HepG2 (cell line): ENCODE measurements around the gene PRADC1. TPM values are rescaled to one million over a fixed set of nuclear protein-coding genes. Genes with fewer than 3 reads are reported as not detected.

Experiments used
- ATAC-seq: fragments of 200-7000 bp; cut with Tn5 transposase; 3 replicates; pipeline ENCODE4 v1.9.1; 2020; ENCODE audit warnings: mild to moderate bottlenecking, moderate library complexity
- BruUV-seq: library from RNA; stranded (reverse); fragments of 400-500 nt; replicated peaks from 2 replicates; lab custom pipeline; 2021; lab: Mats Ljungman, UMichigan
- CTCF ChIA-PET: fragments of 300-600 bp; formaldehyde crosslinking; extraction: SDS; loops from one replicate; lab custom pipeline; 2021; ENCODE audit warnings: low total read pairs, inconsistent platforms, low intra/inter-chr PET ratio; lab: Yijun Ruan, JAX
- POLR2A ChIA-PET: fragments of 350-600 bp; sonication (Branson Sonifier 250); formaldehyde crosslinking; loops from one replicate; lab custom pipeline; 2020; ENCODE audit warnings: antibody characterized with exemption, inconsistent platforms; lab: Yijun Ruan, JAX
- DNase-seq: peaks from one replicate; pipeline ENCODE4 v3.0.0-alpha.2; 2015; ENCODE audit warnings: low spot score
- FAIRE-seq: peaks from 3 replicates; lab custom pipeline; 2011; peaks lifted over from hg19 to GRCh38; lab: Jason Lieb, UNC
- H2AFZ ChIP-seq: one replicate; pipeline ENCODE4 v1.6.1; 2011; ENCODE audit warnings: low read length, inconsistent platforms
- H3K27ac ChIP-seq: fragments of 300-600 bp; 3 replicates; pipeline ENCODE4 v1.8.0; 2011; ENCODE audit warnings: mixed run types, mild to moderate bottlenecking, mixed read lengths, low read length, inconsistent platforms; ENCODE audit not compliant: insufficient read depth; ENCODE audit errors: extremely low read length
- H3K27me3 ChIP-seq, 2 experiments: fragments of 200-600 bp in 1 of 2; 2 replicates in 1 of 2; 3 replicates in 1 of 2; pipeline versions ENCODE4 v1.6.0 to v1.8.0; 2011; ENCODE audit warnings: low read length in 2 of 2, mild to moderate bottlenecking in 2 of 2, moderate library complexity in 2 of 2, inconsistent platforms in 1 of 2; ENCODE audit not compliant: insufficient read depth in 2 of 2, control insufficient read depth in 1 of 2
- H3K36me3 ChIP-seq, 2 experiments: fragments of 200-600 bp in 1 of 2; replicated peaks in 1 of 2; 2 replicates in 1 of 2; 3 replicates in 1 of 2; pipeline versions ENCODE4 v1.5.1 to v1.8.0; 2011; ENCODE audit warnings: low read length in 2 of 2, inconsistent platforms in 1 of 2; ENCODE audit not compliant: insufficient read depth in 2 of 2, control insufficient read depth in 1 of 2
- H3K4me1 ChIP-seq: 2 replicates; pipeline ENCODE4 v1.5.1; 2012; ENCODE audit warnings: low read length, inconsistent platforms; ENCODE audit not compliant: insufficient read depth
- H3K4me2 ChIP-seq: 2 replicates; pipeline ENCODE4 v1.6.0; 2011; ENCODE audit warnings: low read depth, low read length, inconsistent platforms
- H3K4me3 ChIP-seq, 3 experiments: fragments of 200-600 bp in 1 of 3; sonication (generic), shearing (Covaris generic) in 1 of 3; replicated peaks in 1 of 3; 2 replicates each; pipeline ENCODE4 v1.5.1; 2011 to 2016; ENCODE audit warnings: low read length in 3 of 3, inconsistent platforms in 2 of 3, low read depth in 2 of 3, mild to moderate bottlenecking in 2 of 3, control low read depth in 1 of 3, mixed read lengths in 1 of 3; ENCODE audit not compliant: insufficient read depth in 1 of 3
- H3K79me2 ChIP-seq: one replicate; pipeline ENCODE4 v1.6.1; 2011; ENCODE audit warnings: low read length, inconsistent platforms; ENCODE audit not compliant: insufficient read depth
- H3K9ac ChIP-seq: 2 replicates; pipeline ENCODE4 v1.6.0; 2011; ENCODE audit warnings: mild to moderate bottlenecking, low read depth, low read length, inconsistent platforms; ENCODE audit not compliant: insufficient read depth
- H3K9me3 ChIP-seq: 2 replicates; pipeline ENCODE4 v1.5.1; 2012; ENCODE audit warnings: mild to moderate bottlenecking, low read length
- H4K20me1 ChIP-seq: 2 replicates; pipeline ENCODE4 v1.6.0; 2011; ENCODE audit warnings: inconsistent platforms, mild to moderate bottlenecking, low read length, moderate library complexity; ENCODE audit not compliant: insufficient read depth
- CENPT ChIP-seq: sonication (generic); formaldehyde crosslinking; IDR thresholded peaks from 2 replicates; pipeline ENCODE4 v1.8.0; 2022; ENCODE audit warnings: low read depth, mild to moderate bottlenecking, moderate library complexity, missing genetic modification reagents
- HOXD1 ChIP-seq: sonication (generic); formaldehyde crosslinking; IDR thresholded peaks from 2 replicates; pipeline ENCODE4 v1.5.0; 2020; ENCODE audit warnings: missing genetic modification reagents
- KIAA2018 ChIP-seq: sonication (generic); formaldehyde crosslinking; IDR thresholded peaks from 2 replicates; pipeline ENCODE4 v1.5.0; 2020; ENCODE audit warnings: mild to moderate bottlenecking, missing genetic modification reagents, borderline replicate concordance
- MXI1 ChIP-seq: IDR thresholded peaks from 3 replicates; pipeline ENCODE4 v1.6.1; 2012; ENCODE audit warnings: low read depth, low read length, inconsistent platforms, borderline replicate concordance
- RBM39 ChIP-seq: fragments of 200-400 bp; formaldehyde crosslinking; IDR thresholded peaks from one replicate; pipeline ENCODE4 v1.6.1; 2018; ENCODE audit warnings: antibody characterized with exemption, mild to moderate bottlenecking, low read depth, low read length; ENCODE audit not compliant: poor library complexity, severe bottlenecking
- SIN3A ChIP-seq: IDR thresholded peaks from 2 replicates; pipeline ENCODE4 v1.6.1; 2011; ENCODE audit warnings: low read depth, mild to moderate bottlenecking, control low read depth, low read length, borderline replicate concordance
- SMAD3 ChIP-seq: sonication (generic); formaldehyde crosslinking; IDR thresholded peaks from 2 replicates; pipeline ENCODE4 v1.4.0; 2020; ENCODE audit warnings: missing genetic modification reagents
- SP1 ChIP-seq, 2 experiments: fragments of 450-650 bp in 1 of 2; sonication (generic) in 1 of 2; formaldehyde crosslinking in 1 of 2; IDR thresholded peaks; 2 replicates each; pipeline versions ENCODE4 v1.4.0 to v1.6.1; 2016 to 2020; ENCODE audit warnings: missing genetic modification reagents in 1 of 2
- ZNF7 ChIP-seq: IDR thresholded peaks from 2 replicates; pipeline ENCODE4 v1.6.1; 2016; ENCODE audit warnings: missing biosample characterization, missing genetic modification reagents
- WGBS: methylation state at CpG from one replicate; pipeline ENCODE4 v1.1.6; 2017; ENCODE audit warnings: low lambda C conversion rate; 5-methylcytosine and 5-hydroxymethylcytosine counted together
- in situ Hi-C: cut with HindIII; loops from 2 replicates; pipeline ENCODE4 v1.10.0; 2017; ENCODE audit warnings: low pct_unique_long_range_greater_than_20kb; ENCODE audit not compliant: extremely low pct_ligation_motif_present
- intact Hi-C: fragments of 100-400 bp; cut with micrococcal nuclease; formaldehyde crosslinking; loops from one replicate; pipeline ENCODE4 v1.10.0; 2022; ENCODE audit not compliant: unreplicated experiment
- polyA plus RNA-seq, 8 experiments: library from polyadenylated mRNA; depleted of rRNA in 3 of 8; stranded (reverse) in 7 of 8; unstranded in 1 of 8; fragments of >200 nt; fragmentation: Illumina TruSeq in 4 of 8; extraction: Trizol in 4 of 8; gene quantifications; 2 replicates each; pipeline versions ENCODE4 v1.2.1 to v1.2.3, GENCODE V29; 2011 to 2016; ENCODE audit warnings: low read depth in 4 of 8, missing spikeins in 1 of 8, mixed read lengths in 1 of 8; ENCODE audit not compliant: insufficient read depth in 1 of 8
- total RNA-seq, 5 experiments: library from RNA; depleted of rRNA; stranded (reverse); fragments of >200 nt; fragmentation: Illumina TruSeq; extraction: Trizol; gene quantifications; 2 replicates each; pipeline ENCODE4 v1.2.3, GENCODE V29; 2016; ENCODE audit warnings: low read depth in 1 of 5
- TF ChIP-seq, protein P1 (sequence below): IDR thresholded peaks from 2 replicates; pipeline ENCODE4 v1.6.1; 2016
- TF ChIP-seq, protein P2 (sequence below): sonication (generic); formaldehyde crosslinking; IDR thresholded peaks from 2 replicates; pipeline ENCODE4 v1.5.1; 2020; ENCODE audit warnings: missing genetic modification reagents, mild to moderate bottlenecking, borderline replicate concordance

Gene PRADC1
- total and polyA plus RNA-seq, 2 of the 13 experiments (the other 11 are each of a cell fraction or from before 2014, with no cell fraction given) = 12.1 to 37.2 TPM

DNA sequence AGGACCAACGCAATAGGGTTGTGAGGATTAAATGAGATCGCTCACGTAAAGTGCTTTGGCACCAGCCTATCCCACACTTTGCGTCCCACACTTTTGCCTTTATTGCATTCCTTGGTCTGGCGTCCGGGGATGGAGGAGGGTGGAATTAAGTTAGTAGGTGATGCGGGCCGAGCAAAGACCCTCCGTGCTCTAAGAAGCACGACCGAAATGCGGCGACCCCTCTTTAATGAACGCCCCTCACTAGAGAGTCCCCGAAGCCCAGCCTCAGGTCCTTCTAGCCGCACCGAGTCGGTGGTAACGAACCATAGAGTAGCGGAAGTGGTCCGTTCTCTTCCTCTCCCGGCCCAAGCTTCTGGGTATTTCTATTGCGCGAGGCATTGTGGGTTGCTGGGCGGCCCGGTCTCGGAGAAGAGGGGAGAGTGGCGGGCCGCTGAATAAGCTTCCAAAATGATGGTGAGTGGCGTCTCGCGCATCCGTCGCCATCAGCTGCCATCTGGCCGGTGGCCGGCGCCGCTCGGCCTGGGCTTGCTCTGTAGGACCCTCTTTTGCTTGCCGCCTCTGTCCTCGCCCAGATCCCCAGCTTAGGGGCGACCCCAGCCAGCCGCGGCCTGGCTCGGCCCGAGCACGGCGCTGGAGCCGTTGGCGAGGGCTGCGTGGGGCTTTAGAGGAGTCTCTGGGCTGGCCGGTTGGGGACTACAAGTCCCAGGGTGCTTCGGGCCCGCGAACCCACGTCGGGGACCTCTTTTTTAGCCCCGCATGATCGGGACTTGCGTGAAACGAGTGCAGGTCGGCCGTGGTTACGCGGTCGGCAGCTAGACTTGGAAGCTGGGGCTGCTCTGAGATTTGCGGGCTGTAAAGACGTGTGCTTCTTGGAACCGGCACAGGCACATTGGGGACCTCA is 1.1 kb upstream of the PRADC1 start, which contains the start of gene CCT7:
TSS of gene CCT7 (plus strand) at position 377 of the 901 bp plus-strand sequence. CDS start at position 448, 71 bp downstream.
- Histone ChIP-seq H3K36me3 (peaks cover 6 to 22% of the 10 kb centered on the region in 2 experiments), H3K9ac (peak within 1 kb of the TSS; percentile 95), H3K27ac (peak within 1 kb of the TSS; percentile 78), H3K9me3 (no peaks in the 10 kb centered on the region), H3K4me2 (peak within 1 kb of the TSS; percentile 99), H3K4me1 (peaks cover 48% of the 10 kb centered on the region), H3K79me2 (peaks cover 54% of the 10 kb centered on the region), H2AFZ (peak within 1 kb of the TSS; percentile 66), H3K27me3 (peaks cover 0 to 6% of the 10 kb centered on the region in 2 experiments; a peak in 1 of 5 replicates), H4K20me1 (peaks cover 45% of the 10 kb centered on the region), H3K4me3 (peak within 1 kb of the TSS; percentile 84 to 97 (median 89))
- peak; percentile 94 for DNase-seq
- ATAC-seq = peak; percentile 84
- intact Hi-C loops = loop anchor here (1.0 to 5.0 kb wide), 3 partner anchors 20 to 48 kb away; partner anchors contain the start of genes FBXO41 and SMYD5
- ChIA-PET POLR2A (interaction anchor here (0.8 to 7.2 kb wide), 25 partner anchors 10 to 886 kb away, joined by 3 to 125 read pairs (median 8); partner anchors contain the start of genes ALMS1, FBXO41, RAB11FIP5 and SMYD5), CTCF (no interaction called here)
- peak; percentile 21 for FAIRE-seq
- BruUV-seq = TSS peak; percentile 75
- under 1% methylated on average over 50 of the region's 69 CpGs for WGBS
- in situ Hi-C loops = no loop called here
- TF ChIP-seq KIAA2018 (0 out of 2 replicates have a peak, but pooled peaks have one; percentile 38), SIN3A (peak; percentile 96), HOXD1 (CRISPR knock-in tag) (peak; percentile 82; the same call in 1 of the 2 replicates), CENPT (CRISPR knock-in tag) (no peak), RBM39 (peak; percentile 99), ZNF7 (CRISPR knock-in tag) (0 out of 2 replicates have a peak, but pooled peaks have one; percentile 49), SMAD3 (CRISPR knock-in tag) (peak; percentile 89; the same call in 1 of the 2 replicates), MXI1 (peak; percentile 18; the same call in 1 of the 3 replicates), SP1 (IDR thresholded peaks at IDR 0.05) (no peak), SP1 (CRISPR knock-in tag; IDR thresholded peaks at IDR 0.05) (peak; percentile 82)
- TF ChIP-seq, protein P1, sequence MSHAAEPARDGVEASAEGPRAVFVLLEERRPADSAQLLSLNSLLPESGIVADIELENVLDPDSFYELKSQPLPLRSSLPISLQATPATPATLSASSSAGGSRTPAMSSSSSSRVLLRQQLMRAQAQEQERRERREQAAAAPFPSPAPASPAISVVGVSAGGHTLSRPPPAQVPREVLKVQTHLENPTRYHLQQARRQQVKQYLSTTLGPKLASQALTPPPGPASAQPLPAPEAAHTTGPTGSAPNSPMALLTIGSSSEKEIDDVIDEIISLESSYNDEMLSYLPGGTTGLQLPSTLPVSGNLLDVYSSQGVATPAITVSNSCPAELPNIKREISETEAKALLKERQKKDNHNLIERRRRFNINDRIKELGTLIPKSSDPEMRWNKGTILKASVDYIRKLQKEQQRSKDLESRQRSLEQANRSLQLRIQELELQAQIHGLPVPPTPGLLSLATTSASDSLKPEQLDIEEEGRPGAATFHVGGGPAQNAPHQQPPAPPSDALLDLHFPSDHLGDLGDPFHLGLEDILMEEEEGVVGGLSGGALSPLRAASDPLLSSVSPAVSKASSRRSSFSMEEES = peak; percentile 42
- TF ChIP-seq, protein P2, sequence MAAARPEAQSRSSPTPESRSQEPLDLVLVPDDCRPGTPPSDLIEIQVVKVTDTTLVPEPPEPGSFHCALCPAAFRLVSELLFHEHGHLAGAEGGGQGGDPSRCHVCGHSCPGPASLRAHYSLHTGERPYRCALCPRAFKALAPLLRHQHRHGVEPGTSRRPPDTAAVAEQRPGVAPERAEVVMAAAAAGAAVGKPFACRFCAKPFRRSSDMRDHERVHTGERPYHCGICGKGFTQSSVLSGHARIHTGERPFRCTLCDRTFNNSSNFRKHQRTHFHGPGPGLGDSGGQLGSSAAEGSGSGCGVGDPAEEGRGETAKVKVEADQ (CRISPR knock-in tag) = peak; percentile 80
